ENCODE results near the gene VTCN1.
"Not testable (repeated sequence)": the region's sequence is repeated elsewhere in the genome, so short reads cannot be mapped to it uniquely, and the experiment has no call there.

VTCN1 gene

GRCh38 chr1:117210831-117211261 is at the start of gene VTCN1:
Gene VTCN1, minus strand, starts transcription at chr1:117210927. Its CDS starts 72 bp downstream, at chr1:117210855.
- DNase-seq (ENCODE audit: low spot score) = no peak

- DNase-seq (ENCODE audit: low spot score) = no peak
Measured at GRCh38 chr1:117258791-117259190, 48.1 kb upstream of the VTCN1 start.

DNA sequence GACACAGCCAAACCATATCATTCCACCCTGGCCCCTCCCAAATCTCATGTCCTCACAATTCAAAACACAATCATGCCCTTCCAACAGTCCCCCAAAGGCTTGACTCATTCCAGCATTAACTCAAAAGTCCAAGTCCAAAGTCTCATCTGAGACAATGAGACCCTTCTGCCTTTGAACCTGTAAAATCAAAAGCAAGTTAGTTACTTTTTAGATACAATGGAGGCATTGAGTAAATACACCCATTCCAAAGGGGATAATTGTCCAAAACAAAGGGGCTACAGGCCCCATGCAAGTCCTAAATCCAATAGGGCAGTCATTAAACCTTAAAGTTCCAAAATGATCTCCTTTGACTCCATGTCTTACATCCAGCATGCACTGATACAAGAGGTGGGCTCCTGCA is 47.3 kb upstream of the VTCN1 start:
- DNase-seq (ENCODE audit: low spot score) = not testable (repeated sequence)

- DNase-seq (ENCODE audit: low spot score) = no peak
Measured at GRCh38 chr1:117257291-117257690, 46.6 kb upstream of the VTCN1 start.

DNA sequence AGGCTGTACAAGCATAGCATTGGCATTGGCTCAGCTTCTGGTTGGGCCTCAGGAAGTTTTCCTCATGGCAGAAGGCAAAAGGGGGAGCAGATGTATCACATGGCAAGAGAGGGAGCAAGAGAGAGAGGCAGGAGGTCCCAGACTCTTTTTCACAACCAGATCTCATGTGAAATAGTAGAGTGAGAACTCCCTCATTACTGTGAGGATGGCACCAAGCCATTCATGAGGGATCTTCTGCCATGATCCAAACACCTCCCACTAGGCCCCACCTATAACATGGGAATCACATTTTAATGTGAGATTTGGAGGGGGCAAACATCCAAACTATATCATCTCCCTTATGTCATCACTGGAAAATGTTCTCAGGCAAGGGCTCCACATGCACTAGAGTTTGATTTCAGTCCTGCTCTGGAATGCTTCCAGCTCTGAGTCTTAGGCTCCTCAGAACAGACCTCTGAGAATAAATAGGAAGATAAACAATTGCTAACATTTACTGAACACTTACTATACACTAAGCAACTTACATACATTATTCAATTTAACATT is 39.4 kb upstream of the VTCN1 start:
- no peak for DNase-seq (ENCODE audit: low spot score)

DNA sequence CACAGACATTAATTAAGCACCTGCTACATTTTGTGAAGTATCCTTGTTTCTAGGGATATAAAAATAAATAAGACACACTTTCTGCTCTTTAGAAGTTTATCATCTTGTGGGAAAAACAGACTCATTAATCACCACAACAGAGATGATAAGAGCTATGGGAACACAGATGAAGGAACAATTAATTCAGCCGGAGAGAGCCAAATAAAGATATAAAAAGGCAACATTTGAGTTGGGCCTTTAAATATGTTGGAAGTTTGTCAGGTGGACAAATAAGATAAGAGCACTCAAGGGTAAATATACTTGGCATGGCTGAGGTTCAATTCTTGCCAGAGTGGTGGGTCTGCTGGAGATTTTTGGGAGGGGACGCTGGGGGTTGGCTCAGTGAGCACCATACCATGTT is 34.2 kb upstream of the VTCN1 start:
- no peak for DNase-seq (ENCODE audit: low spot score)

DNA sequence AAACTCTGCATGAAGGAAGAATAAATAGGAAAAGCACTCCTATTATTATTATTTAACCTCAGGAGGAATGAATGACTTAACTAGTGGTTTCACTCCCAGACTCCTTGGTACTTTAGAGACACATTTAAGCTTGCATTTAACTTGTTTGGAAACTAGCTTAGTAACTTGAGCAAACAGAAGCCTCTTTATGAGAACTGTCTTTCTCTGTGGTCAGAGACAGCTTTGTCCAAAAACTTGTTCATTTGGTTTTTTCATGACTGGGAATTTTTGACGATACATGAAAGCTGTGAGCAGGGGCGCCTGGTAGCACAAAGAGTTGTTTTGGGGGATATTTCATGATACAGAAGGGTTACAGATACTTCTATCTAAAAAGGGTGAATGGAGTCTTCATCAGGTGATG is 33.6 kb upstream of the VTCN1 start:
- no peak for DNase-seq (ENCODE audit: low spot score)

- no peak for DNase-seq (ENCODE audit: low spot score)
Measured at GRCh38 chr1:117241512-117241911, 30.8 kb upstream of the VTCN1 start.

DNA sequence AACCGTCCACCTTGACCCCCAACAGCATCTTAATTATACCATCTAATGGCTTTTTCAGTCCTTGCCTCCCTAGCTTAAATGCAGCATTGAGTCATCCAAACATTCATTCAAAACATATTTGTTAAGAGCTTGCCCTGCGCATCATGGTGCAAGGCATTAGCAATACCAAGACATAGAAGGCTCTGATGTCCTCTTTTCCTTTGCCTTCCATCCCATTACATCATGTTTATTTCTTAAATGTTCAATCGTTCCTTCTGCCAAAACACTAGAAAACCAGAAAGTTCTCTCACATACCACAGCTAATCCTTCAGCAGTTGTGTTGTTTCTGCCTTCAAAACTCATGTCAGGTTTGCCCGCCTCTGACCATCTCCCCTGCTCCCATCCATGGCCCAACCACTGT is 29.8 kb upstream of the VTCN1 start:
- no peak for DNase-seq (ENCODE audit: low spot score)

GRCh38 chr1:117239467-117239866 is 28.7 kb upstream of the VTCN1 start:
- DNase-seq (ENCODE audit: low spot score) = no peak

GRCh38 chr1:117237726-117238381 is 27.1 kb upstream of the VTCN1 start:
- peak; percentile 28 for DNase-seq (ENCODE audit: low spot score)

DNA sequence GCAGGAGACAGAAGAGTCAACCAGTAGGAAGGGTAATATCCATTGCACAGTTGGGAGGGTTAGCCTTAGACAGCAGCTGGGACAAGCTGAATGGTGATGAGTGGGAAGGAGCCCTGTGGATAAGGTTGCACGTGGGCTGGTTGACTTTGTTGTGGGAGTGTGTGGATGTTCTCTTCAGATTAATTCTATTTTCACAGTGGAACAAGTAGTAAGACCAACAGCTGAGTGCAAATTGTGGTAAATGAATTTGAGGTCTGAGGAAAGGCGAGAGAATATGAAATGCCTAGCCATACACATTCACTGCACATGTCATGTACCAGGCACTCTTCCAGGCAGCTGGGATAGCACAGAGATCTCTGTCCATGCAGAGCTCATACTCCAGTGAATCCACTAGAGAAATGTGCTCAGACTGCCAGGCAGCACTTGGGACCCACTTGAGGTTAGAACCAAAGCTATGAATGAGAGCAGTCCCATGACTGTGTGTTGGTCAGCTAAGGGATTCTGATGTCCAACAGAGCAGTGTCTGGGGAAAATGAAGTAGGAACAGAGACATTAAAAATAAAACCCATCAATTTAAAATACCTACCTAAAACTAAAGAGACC is 25.2 kb upstream of the VTCN1 start:
- DNase-seq (ENCODE audit: low spot score) = no peak

GRCh38 chr1:117232531-117232930 is 21.8 kb upstream of the VTCN1 start:
- no peak for DNase-seq (ENCODE audit: low spot score)

- DNase-seq (ENCODE audit: low spot score) = no peak
Measured at GRCh38 chr1:117231748-117232373, 21.1 kb upstream of the VTCN1 start.

GRCh38 chr1:117231312-117231711 is 20.6 kb upstream of the VTCN1 start:
- no peak for DNase-seq (ENCODE audit: low spot score)

- no peak for DNase-seq (ENCODE audit: low spot score)
Measured at GRCh38 chr1:117229217-117229616, 18.5 kb upstream of the VTCN1 start.

DNA sequence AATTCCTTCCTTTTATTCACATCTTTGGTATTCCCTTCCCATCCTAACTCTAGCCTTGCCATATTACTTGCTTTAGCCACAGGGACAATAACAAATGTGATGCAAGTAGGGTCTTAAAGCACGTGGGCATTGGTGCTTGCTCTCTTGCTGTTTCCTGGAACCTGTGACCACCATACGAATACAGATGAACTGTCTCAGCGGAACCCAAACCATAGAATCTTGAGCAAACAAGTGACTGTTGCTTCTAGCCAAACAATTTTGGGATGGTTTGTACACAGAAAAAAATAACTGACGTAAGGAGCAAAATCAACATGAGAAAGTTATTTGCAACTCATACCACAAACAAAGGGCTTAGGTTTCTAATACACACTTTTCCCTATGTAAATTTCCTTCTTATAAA is 15.2 kb upstream of the VTCN1 start:
- DNase-seq (ENCODE audit: low spot score) = no peak

GRCh38 chr1:117216718-117217117 is 6.0 kb upstream of the VTCN1 start:
- no peak for DNase-seq (ENCODE audit: low spot score)

- no peak for DNase-seq (ENCODE audit: low spot score)
Measured at GRCh38 chr1:117215733-117216462, 5.2 kb upstream of the VTCN1 start.

- DNase-seq (ENCODE audit: low spot score) = no peak
Measured at GRCh38 chr1:117215019-117215418, 4.3 kb upstream of the VTCN1 start.

DNA sequence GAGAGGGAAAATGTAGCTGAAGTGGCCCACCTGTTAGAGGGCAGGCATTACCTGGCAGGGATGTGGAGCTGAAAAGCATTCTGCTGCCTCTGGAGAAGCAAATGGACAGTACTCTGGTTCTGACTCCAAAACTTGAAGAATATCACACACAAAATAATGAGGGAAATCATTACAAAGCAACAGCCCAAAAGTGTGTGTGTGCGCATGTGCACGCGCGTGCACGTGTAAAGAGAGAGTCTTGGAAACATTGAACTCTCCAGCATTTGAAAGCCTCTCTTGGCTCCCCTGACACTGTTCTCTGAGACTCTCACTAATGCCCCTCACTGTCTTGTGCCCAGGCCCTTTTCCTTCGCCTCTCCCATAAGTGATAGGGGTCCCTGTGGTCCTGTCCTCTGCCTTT is 2.3 kb upstream of the VTCN1 start:
- no peak for DNase-seq (ENCODE audit: low spot score)

- DNase-seq (ENCODE audit: low spot score) = no peak
Measured at GRCh38 chr1:117210386-117210785, 341 bp downstream of the VTCN1 start.

DNA sequence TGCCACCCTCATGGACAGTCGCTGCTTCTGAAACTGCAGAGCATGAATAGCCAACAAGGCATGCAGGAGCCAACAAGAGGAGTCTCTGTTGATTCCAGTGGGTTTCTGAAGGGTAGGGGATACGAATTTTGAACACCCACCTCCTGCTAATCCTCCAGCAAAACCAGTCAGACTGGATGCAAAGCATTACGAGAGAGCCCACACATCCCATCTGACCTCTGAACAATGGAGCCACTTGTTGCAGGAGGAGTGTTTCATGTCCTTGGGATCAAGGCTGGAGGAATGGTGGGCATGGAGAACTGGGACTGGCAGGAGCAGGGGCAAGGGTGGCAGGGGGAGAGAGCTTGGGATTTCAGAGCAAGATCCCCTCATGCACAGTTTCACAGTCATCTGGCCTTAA is 1.6 kb downstream of the VTCN1 start:
- DNase-seq (ENCODE audit: low spot score) = no peak

Data from AG08395 (cell line).